Renal cortex interstitium (tissue), 11 donors: ENCODE measurements around the gene FBXW2. TPM values are rescaled to one million over a fixed set of nuclear protein-coding genes. Genes with fewer than 3 reads are reported as not detected.
"Not testable (repeated sequence)": the region's sequence is repeated elsewhere in the genome, so short reads cannot be mapped to it uniquely, and the experiment has no call there.

ENCODE experiments used
- DNase-seq, 11 donors: peaks; one replicate each; pipeline ENCODE4 v3.0.0-alpha.2; 2013; ENCODE audit warnings: low read depth in 9 of 11, low spot score in 4 of 11; ENCODE audit errors: extremely low read depth in 1 of 11
- polyA plus RNA-seq, 3 donors: library from polyadenylated mRNA; unstranded; fragments of 120-200 nt; gene quantifications; one replicate each; pipeline ENCODE4 v1.2.1, GENCODE V29; 2013; ENCODE audit not compliant: insufficient read length in 3 of 3

The FBXW2 gene
- polyA plus RNA-seq, 3 donors: 43.2 to 45.8 (median 44.6) TPM

DNA sequence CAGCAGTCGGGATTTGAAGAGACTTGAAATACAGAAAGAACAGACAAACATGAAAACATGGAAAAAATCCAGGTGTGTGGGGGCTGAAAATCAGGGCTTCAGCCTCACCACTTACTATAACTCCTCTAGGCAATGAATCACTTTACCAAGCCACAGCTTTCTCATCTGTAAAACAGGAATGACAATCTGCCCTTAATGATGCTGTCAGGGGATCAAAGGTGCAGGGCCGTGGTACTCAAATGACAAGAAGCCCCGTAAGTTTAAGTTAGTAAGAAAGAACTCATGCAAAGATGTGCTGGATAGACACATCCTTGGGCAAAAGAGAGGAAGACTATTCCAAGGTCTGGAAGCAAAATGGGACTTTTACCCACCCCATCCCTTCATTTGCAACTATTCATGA lies 34.7 kb downstream of the FBXW2 start:
- DNase-seq: no peak

DNA sequence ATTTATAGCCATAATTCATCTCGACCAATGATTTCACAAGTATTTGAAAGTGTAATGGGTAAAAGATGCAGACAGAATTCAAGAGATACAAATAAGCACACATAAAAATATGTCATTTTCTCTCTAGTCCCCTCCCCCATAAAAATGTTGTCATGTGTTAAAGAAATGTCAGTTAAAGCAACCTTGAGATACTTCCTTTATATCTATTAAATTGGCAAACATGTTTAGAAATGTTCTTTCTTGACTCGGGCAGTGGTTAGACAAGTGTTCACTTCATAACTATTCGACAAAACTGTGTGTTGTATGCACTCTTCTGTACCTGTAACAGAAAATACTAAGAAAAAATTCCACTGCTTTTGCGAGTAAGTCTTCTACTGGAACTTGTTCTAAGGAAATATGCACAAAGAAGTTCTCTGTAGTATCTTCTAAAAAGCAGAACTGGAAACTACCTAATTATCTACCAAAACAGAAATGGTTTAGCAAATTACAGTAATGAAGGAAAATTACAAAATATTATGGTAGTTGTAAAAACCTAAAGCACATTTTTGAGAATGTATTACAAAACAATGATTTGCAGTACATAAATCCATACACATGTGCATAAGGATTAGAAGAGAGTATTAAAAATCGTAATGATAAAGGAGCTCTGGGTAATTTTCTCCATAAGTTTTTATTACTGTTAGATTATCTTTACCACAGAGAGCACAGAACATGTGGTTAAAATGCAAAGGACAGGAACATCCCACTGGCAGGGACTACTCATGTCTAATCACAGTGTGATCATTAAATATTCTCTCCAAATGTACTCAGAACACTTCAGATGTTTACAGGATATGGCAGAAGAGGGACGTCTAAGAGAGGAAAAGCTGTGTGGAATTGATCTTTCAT lies 35.9 kb downstream of the FBXW2 start:
- no peak for DNase-seq

DNA sequence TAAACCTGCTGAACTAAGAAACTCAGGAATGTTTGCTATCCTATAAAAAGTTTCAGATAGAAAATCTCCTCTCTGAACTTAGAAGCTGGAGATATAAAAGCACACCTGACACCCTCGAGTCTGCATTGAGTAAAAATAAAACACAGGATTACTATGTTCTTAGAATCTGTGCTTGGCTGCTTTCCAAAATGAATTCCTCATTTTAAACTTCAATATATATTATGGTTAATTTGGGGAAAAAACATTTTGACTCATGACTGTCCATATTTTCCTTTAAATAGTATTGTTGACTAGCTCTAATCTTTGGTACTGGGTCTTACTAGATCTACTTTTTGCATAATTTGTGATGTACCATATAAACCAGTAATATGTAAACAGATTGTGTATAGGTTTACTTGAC lies 36.7 kb downstream of the FBXW2 start:
- no peak for DNase-seq

DNA sequence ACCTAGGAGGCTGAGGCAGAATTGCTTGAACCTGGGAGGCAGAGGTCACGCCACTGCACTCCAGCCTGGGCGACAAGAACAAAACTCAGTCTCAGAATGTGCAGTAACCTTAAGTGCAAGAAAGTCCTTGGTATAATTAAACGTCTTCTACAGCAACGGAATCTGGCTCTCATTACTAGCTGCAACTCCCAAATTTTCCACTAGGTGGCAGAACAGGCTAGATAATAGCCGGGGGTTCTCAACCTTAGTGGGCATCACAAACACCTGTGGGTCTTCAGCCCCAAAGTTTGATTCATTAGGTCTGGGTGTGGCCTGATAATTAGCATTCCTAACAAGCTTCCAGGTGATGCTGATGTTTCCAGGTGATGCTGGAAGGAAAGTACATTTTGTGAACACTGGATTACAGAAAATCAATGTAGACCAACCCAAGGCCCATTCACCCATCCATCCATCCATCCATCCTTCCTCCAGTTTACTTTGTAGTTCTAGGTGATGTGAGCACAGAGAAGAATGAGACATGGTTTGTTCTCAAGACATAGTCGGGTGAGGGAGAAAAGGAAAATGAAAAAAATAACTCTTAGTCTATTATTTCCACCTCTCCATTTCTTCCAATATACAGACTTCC lies 37.3 kb downstream of the FBXW2 start:
- DNase-seq: peak; percentile 10 to 56 (median 31)

DNA sequence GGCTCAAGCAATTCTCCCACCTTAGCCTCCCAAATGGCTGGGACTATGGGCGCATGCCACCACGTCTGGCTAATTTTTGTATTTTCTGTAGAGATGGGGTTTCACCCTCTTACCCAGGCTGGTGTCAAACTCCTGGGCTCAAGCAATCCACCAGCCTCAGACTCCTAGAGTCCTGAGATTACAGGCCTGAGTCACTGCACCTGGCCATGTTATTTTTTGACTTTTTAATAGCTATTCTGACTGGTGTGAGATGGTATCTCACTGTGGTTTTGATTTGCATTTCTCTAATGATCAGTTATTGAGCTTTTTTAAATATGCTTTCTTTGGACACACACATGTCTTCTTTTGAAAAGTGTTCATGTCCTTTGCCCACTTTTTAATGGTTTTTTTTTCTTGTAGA lies 38.2 kb downstream of the FBXW2 start:
- no peak for DNase-seq

DNA sequence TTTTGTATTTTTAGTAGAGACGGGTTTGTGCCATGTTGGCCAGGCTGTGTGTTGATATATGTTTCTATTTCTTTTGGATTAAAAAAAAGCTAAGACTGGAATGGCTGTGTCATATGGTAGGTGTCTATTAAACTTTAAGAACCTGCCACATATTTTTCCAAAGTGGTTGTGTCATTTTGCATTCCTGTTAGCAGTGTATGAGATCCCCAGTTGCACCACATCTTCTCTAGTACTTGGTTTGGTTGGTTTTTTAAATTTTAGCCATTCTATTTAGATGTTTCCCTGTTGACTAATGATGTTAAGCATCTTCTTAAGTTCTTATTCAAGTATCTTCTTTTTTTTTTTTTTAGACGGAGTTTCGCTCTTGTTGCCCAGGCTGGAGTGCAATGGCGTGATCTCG lies 42.8 kb downstream of the FBXW2 start:
- no peak for DNase-seq

DNA sequence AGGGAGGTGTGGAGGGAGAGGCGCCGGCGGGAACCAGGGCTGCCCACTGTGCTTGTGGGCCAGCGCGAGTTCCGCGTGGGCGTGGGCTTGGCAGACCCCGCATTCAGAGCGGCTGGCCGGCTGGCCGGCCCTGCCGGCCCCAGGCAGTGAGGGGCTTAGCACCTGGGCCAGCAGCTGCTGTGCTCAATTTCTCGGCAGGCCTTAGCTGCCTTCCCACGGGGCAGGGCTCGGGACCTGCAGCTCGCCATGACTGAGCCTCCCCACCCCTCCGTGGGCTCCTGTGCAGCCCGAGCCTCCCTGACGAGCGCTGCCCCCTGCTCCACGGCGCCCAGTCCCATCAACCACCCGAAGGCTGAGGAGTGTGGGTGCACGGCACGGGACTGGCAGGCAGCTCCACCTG lies 46.9 kb downstream of the FBXW2 start:
- not testable (repeated sequence) for DNase-seq

DNA sequence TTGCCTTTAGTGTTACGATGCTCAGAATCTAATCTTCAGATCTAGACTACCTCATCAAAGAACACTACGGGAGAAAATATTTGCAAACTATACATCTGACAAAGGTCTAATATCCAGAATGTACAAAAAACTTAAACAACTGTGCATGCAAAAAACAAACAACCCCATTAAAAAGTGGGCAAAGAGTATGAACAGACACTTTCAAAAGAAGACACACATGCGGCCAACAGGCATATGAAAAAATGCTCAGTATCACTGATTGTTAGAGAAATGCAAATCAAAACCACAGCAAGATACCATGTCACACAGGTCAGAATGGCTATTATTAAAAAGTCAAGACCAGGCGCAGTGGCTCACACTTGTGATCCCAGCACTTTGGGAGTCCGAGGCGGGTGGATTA lies 47.9 kb downstream of the FBXW2 start:
- no peak for DNase-seq

DNA sequence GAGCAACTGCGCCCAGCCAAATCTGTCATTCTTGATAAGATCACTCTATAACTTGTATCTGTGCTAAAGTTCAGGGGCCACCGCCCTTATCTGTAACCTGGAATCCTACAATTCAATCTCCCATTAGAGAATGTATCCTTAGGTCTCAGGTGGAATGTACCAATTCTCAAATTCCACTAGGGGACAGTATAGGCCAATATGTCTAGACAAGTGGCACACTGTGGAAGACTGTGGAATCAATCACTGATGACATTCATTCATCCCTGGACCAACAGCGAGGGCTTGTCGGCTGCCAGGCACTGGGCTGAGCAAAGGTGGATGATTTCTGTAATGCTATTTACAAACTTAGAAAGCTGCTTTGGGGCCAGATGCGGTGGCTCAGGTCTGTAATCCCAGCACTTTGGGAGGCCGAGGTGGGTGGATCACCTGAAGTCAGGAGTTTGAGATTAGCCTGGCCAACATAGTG lies 50.2 kb downstream of the FBXW2 start:
- DNase-seq: no peak

DNA sequence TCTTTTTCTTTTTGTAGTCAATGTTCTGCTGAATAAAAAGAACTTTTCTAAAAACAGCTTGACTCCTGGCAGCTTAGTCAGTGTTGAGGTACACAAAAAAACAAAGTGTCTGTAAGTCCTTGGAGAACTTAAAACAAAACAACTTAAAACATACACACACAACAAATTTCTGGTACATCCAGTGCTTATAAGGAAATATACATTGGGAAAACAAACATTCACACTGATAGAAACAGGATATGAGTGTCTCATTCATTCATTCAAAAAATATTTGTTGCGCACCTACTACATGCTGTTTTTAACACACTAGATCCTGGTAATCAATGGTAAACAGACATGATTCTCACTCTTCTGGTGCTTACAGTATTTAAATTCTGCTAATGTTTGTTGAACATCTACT lies 51.5 kb downstream of the FBXW2 start:
- no peak for DNase-seq

DNA sequence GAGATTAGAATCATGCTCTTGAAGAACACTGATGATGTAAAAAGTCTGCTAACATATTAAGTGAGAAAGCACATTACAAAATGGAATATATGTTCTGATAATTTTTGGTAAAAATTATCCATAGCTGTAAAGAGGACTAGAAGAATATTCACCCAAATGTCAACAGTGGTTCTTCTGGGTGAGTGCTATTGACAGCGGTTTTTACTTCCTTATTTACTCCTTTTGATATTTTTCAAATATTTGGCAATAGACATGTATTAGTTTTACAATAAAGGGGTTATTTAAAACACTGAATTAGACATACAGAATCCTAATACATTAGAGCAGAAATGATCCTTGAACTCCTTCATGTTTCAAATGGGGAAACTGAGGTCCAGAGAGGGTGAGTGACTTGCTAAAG lies 52.0 kb downstream of the FBXW2 start:
- DNase-seq: no peak

DNA sequence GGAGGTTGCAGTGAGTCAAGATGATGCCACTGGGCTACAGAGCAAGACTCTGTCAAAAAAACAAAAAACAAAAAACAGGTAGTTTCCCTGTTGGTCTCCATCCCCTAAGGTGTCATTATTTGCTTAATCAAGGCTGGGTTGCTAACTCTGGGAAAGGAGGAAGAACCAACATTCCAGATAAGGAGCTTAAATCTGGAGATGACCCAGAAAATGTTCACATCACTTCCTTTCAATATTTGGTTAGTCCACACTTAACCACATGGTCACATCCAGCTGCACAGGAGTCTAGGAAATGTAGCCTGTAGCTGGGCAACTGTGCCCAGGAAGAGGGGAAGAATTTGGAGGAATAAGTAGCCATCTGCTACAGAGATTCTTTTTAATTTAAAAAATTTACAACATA lies 53.1 kb downstream of the FBXW2 start:
- no peak for DNase-seq

DNA sequence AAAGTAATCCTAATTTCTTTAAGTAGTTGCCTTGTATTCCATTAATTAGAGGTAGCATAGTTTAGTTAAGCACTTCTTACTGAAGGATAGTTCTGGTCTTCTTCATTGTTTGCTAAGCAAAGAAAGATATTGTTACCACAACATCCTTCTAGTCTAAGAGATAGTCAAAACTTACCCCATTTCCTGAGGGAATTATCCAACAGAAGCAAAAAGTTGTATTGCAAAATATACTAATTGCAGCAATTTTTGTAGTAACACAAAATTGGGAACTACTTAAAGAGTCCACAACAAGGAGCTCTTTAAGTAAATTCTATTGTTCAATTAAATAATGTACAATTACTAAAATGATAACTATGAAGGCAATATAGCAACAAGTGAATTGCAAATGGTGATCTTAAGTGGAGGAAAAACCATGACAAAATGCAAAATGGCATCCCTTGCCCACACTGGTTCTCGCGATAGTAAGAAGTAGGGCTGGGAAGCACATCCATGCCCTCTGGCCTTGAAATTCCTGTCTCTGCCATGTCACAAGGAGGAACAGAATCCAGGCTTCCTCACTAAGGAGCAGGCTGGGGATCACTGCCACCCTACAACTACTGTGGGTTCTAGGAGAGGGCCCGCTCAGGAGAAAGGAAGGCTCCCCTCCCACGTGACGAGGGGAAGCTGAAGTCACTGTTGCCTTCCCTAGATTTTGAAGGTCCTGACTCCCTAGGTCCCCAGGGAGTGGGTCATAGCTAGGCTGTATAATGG lies 55.6 kb downstream of the FBXW2 start:
- no peak for DNase-seq

DNA sequence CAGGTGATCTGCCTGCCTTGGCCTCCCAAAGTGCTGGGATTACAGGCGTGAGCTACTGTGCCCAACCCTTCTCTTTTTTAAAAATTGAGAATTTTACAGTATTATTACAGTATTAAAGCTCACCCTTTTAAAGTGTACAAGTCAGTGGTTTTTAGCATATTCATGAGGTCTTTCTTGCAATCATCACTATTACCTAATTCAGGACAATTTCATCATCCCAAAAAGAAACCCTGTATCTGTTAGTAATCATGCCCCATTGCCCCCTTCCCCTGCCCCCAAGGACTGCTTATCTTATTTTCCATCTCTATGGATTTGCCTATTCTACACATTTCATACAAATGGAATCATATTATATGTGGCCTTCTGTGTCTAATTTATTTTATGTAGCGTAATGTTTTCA lies 56.3 kb downstream of the FBXW2 start:
- no peak for DNase-seq

DNA sequence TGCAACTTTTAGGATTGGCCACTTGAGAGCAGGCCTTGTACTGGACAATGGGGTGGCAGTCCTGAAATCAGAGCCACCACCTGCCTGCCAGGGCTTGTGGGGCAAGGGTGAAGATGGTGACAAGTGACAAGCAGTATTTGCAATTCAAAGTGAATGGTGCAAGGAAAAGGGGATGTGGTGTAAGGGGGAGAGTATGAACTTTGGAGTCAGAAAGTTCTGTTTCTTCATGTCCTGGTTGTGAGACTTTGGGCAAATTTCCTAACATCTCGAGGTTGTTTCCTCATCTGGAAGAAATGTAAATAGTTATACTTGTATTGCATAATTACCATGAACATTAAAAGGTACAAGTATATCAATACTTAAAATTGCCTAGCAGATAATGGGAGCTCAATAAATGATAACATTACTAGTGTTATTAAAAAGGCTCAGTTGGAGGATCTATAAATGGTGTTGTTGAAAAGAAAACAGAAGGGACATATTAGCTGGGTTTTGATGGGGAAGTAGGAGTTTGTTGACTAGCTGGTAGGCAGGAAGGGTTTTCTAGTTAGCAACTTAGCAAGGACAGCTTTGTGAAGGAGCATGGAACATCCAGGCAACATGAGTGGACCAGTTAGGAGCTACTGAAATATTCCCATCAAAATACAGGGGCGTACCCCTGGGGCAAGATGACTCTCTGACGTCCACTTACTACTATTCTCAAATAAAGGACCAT lies 57.6 kb downstream of the FBXW2 start:
- no peak for DNase-seq

DNA sequence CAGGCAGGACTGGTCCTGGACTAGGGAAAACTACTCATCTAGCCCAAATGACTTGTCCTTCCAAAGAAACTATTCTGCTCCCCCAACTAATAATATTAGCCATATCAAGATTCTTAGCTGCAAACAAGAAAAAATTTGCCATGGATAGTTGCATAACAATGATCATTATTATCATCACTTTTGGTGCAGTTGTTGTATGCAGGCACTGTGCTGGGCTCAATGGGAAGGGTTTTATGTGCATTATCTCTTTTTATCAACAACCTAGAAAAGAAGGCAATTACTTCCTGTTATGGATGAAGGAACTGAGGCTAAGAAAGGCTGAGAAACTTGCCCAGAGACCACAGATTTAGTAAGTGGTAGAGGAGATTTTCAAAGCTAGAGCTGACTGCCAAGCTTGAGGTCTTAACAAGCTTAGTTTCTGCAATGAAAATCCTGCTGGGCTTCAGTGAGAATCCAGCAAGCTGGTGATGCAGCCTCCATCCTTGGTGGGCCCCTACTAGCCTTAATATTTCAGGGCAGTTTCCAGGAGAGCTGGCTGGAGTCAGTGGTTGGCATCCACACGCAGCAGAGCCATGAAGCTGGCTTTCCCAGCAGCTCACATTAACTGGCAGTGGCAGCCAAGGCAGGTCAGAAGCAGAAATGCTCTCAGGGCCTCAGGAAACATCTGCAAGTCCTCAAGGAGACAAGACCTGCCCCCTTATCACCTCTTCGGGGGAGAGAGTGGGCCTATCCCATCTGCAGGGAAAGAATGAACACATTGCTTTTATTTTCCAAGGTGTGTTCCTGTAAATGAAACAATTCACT lies 58.4 kb downstream of the FBXW2 start:
- DNase-seq: no peak

DNA sequence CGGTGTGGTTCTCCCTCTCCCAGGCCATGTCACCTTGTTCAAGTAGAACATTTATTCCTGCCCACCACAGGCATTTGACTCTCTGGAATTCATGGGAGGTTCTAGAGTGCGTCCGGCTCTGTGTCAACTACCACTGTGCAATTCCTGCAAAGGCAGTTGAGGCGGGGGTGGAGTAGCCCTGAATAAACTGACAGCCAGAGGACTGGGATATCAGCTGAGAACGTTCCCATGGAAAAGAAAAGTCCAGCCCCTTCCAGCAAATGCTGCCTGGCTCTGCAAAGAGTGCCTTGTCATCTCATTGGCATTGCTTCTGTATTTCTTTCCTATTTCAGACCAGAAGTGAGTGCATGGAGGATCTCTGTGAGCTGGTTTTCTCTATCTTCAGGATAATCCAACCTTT lies 60.0 kb downstream of the FBXW2 start:
- no peak for DNase-seq

DNA sequence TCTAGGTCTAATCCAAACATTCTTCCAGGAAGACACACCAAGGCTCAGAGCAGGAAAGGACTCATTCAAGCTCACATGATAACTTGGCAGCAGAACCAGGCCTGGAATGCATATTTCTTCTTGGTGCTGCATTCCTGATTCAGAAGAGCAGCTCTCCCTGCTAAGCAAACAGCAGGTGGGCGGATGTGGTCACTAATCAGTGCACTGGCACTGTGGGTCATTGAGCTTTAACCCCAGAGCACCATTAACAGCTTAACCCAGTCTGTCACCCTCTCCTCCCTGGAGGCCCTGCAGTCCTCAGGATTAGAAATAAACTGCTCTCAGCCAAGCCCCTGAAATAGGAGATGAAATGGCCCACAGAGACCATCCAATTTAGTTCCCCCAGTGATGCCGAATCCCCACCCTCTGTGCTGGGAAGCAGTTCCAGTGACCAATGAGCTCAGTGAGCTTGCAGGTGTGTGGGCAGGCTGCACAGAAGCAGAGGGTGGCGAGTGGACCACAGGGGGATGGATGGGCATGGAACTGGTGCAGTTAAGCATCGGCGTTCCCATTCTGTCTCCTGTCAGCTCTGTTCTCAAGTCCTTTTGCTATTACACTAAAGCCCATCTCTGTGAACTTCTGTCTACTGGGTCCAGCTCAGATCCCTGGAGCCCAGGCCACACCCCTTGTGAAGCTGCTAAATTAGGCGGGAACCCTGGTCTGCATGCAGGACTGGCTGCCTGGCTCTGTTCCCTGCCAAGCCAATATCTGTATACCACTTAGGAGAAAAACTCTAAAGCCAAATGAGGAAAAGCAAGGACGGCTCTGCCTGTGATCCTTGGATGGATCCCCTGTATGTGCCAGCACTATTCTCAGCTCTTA lies 62.3 kb downstream of the FBXW2 start:
- DNase-seq: peak in 2 of 11 donors; percentile 18 to 39
